PC-3 (cell line): ENCODE measurements around the gene IL12B.
"Not testable (repeated sequence)": the region's sequence is repeated elsewhere in the genome, so short reads cannot be mapped to it uniquely, and the experiment has no call there.

Source experiments
- EZH2 ChIP-seq: fragments of 300-600 bp; sonication (generic); IDR thresholded peaks from one replicate; pipeline ENCODE4 v1.6.1; 2017; ENCODE audit warnings: antibody characterized with exemption, mild to moderate bottlenecking, low read length; ENCODE audit not compliant: unreplicated experiment
- EZH2phosphoT487 ChIP-seq: fragments of 300-600 bp; sonication (generic); IDR thresholded peaks from 2 replicates; pipeline ENCODE4 v1.6.1; 2018; ENCODE audit warnings: mild to moderate bottlenecking, antibody characterized with exemption, low read length, borderline replicate concordance
- TF ChIP-seq, protein P1 (sequence below): fragments of 300-600 bp; sonication (generic); conservative IDR thresholded peaks from 2 replicates; pipeline ENCODE4 v1.5.1; 2017; ENCODE audit warnings: antibody characterized with exemption, low read depth, mild to moderate bottlenecking, low read length

DNA sequence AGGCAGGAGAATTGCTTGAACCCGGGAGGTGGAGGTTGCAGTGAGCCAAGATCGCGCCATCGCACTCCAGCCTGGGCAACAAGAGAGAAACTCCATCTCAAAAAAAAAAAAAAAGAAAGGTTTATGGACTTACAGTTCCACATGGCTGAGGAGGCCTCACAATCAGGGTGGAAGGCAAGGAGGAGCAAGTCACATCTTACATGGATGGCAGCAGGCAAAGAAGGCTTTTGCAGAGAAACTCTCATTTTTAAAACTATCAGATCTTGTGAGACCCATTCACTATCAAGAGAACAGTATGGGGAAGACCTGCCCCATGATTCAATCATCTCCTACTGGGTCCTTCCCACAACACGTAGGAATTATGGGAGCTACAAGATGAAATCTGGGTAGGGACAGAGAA lies 33.0 kb downstream of the IL12B start:
- TF ChIP-seq, protein P1, sequence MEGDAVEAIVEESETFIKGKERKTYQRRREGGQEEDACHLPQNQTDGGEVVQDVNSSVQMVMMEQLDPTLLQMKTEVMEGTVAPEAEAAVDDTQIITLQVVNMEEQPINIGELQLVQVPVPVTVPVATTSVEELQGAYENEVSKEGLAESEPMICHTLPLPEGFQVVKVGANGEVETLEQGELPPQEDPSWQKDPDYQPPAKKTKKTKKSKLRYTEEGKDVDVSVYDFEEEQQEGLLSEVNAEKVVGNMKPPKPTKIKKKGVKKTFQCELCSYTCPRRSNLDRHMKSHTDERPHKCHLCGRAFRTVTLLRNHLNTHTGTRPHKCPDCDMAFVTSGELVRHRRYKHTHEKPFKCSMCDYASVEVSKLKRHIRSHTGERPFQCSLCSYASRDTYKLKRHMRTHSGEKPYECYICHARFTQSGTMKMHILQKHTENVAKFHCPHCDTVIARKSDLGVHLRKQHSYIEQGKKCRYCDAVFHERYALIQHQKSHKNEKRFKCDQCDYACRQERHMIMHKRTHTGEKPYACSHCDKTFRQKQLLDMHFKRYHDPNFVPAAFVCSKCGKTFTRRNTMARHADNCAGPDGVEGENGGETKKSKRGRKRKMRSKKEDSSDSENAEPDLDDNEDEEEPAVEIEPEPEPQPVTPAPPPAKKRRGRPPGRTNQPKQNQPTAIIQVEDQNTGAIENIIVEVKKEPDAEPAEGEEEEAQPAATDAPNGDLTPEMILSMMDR = not testable (repeated sequence)
- not testable (repeated sequence) for TF ChIP-seq EZH2, EZH2phosphoT487
